ENCODE data around the gene WDFY1. TPM values are rescaled to one million over a fixed set of nuclear protein-coding genes. Genes with fewer than 3 reads are reported as not detected.

WDFY1 gene
- total RNA-seq, 1 experiment from 2014 or later, result 44.7 TPM

- TF ChIP-seq EZH2 (IDR thresholded peaks at IDR 0.05) (no peak), CBX3 (IDR thresholded peaks at IDR 0.05; ENCODE audit: low read depth) (no peak), POLR2AphosphoS5 (IDR thresholded peaks at IDR 0.05; ENCODE audit: low read depth, low read length) (no peak), CTCF (IDR thresholded peaks at IDR 0.05 in 2 of 3, conservative IDR thresholded peaks at IDR 0.05 in 1 of 3; ENCODE audit: borderline replicate concordance in 1 of 3, insufficient read depth in 1 of 3, low read depth in 2 of 3, low read length in 2 of 3) (no peak), FOSL1 (IDR thresholded peaks at IDR 0.05; ENCODE audit: low read depth) (no peak), YY1 (IDR thresholded peaks at IDR 0.05; ENCODE audit: extremely low read depth, insufficient replicate concordance, low read depth, low read length) (no peak)
Observed at GRCh38 chr2:223908304-223908998, 36.7 kb downstream of the WDFY1 start (continued).

- Histone ChIP-seq H3K9me3 (ENCODE audit: control insufficient read depth in 1 of 2, insufficient read depth in 1 of 2, low read depth in 1 of 2, low read length in 2 of 2) (no peaks in the 10 kb centered on the region), H3K36me3 (ENCODE audit: control insufficient read depth in 1 of 2, insufficient read depth in 2 of 2, low read length in 2 of 2) (peaks cover 0 to 2% of the 10 kb centered on the region in 2 experiments; a peak in 1 of 4 replicates), H4K20me1 (ENCODE audit: insufficient read depth) (0 out of 2 replicates have a peak, but pooled peaks cover 5% of the 10 kb centered on the region), H3K9ac (ENCODE audit: low read length) (no peak overlapping the region), H3K4me3 (replicated peaks in 1 of 2; ENCODE audit: low read depth in 1 of 2, low read length in 2 of 2) (no peak overlapping the region), H3K27ac (ENCODE audit: low read depth, low read length) (no peak overlapping the region), H3K9me2 (ENCODE audit: insufficient read depth) (no peaks in the 10 kb centered on the region), H3K4me2 (ENCODE audit: low read length) (no peak overlapping the region), H3K27me3 (ENCODE audit: insufficient read depth, low read length) (no peaks in the 10 kb centered on the region), H3K4me1 (ENCODE audit: control insufficient read depth in 1 of 2, insufficient read depth in 2 of 2, low read length in 2 of 2) (no peaks in the 10 kb centered on the region), H3K79me2 (ENCODE audit: insufficient read depth, low read length) (peaks cover 14% of the 10 kb centered on the region; the same call in 1 of the 2 replicates), H2AFZ (ENCODE audit: low read depth, low read length, poor library complexity, severe bottlenecking) (no peak overlapping the region)
- ATAC-seq (no peak), DNase-seq (ENCODE audit: low read depth, low spot score) (no peak)
- RAD21 ChIA-PET (ENCODE audit: low non-redundant PET in 1 of 2, low total read pairs in 2 of 2, uncharacterized antibody in 2 of 2, unreplicated experiment in 2 of 2), result no interaction called here
- POLR2A ChIA-PET, result no interaction called here
- intact Hi-C loops (cut with micrococcal nuclease), result no loop called here
- TF ChIP-seq SP1 (IDR thresholded peaks at IDR 0.05; ENCODE audit: low read depth) (no peak), ZFX (IDR thresholded peaks at IDR 0.05) (no peak), EZH2phosphoT487 (IDR thresholded peaks at IDR 0.05; ENCODE audit: borderline replicate concordance) (no peak), EGR1 (IDR thresholded peaks at IDR 0.05; ENCODE audit: low read depth) (no peak)
- CTCF ChIA-PET, result no interaction called here
- no TSS peak for BruUV-seq (replicated peaks)
Observed at GRCh38 chr2:223905996-223906395, 39.1 kb downstream of the WDFY1 start.

Data from HCT116 (cell line).